NCI-H1930 (cell line): ENCODE measurements around the gene TPP1.

Source experiments
- DNase-seq, 2 experiments: peaks; one replicate each; lab custom pipeline; 2025; lab: John Stamatoyannopoulos, UW

The TPP1 gene

DNA sequence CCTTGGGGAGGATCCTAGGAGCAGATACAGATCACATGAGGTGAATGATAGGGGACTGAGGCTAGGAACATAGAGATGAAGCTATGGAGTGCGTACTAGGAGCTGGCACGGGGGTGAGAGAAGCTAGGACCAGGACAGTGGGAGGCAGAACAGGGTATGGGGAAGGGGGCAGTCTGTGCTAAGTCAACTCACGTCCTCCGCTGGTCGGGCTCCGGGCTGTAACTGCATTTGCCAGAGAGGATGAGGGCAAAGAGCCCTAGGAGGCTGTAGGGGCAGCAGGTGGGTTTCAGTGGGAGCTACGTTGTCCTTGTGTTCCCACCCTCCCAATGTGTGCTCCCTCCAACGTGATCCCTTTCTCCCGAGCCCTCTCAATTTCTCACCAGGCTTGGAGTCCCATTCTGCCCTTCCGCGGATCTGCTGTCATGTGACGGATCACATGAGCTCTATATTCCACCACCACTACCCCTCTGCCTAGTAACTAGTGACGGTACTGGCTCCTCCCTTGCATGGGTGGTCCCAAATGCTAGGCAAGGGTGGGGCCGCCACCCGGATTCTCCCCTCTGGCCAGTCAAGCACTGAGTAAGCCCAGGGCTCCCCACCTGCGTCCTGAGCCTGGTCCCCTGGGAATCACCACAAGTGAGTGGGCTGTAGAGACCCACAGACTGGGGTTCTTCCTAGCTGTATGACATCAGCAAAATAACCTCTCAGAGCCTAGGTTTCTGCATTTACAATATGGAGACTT is at the start of gene TPP1:
TSS of gene TPP1 (minus strand) at position 419 of the 742 bp plus-strand sequence. CDS start at position 397, 22 bp downstream.
- peak; percentile 91 for DNase-seq

DNA sequence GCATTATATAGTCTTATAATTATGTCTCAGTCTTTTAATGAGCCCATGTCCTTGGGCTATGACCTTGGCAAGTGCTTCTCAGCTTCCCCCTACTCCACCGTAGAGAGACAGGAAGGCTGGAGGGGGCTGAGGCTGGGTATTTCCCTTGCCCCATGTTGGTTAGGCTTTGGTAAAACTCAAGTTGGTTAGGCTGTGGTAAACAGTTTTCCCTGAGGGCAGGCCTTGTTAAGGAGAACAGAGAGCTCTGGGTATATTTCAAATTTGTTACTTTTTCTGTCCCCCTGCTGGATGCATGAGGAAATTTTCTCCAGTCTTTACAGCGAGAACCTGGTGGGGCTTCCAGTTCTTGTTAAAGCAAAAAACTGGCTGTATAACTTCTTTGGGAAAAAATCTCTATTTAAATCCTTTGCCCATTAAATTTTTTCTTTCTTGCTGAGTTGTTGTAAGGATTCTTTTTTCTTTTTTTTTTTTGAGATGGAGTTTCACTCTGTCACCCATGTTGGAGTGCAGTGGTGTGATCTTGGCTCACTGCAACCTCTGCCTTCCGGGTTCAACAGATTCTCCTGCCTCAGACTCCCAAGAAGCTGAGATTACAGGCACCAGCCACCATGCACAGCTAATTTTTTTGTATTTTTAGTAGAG is 48.6 kb upstream of the TPP1 start:
- DNase-seq: no peak

DNA sequence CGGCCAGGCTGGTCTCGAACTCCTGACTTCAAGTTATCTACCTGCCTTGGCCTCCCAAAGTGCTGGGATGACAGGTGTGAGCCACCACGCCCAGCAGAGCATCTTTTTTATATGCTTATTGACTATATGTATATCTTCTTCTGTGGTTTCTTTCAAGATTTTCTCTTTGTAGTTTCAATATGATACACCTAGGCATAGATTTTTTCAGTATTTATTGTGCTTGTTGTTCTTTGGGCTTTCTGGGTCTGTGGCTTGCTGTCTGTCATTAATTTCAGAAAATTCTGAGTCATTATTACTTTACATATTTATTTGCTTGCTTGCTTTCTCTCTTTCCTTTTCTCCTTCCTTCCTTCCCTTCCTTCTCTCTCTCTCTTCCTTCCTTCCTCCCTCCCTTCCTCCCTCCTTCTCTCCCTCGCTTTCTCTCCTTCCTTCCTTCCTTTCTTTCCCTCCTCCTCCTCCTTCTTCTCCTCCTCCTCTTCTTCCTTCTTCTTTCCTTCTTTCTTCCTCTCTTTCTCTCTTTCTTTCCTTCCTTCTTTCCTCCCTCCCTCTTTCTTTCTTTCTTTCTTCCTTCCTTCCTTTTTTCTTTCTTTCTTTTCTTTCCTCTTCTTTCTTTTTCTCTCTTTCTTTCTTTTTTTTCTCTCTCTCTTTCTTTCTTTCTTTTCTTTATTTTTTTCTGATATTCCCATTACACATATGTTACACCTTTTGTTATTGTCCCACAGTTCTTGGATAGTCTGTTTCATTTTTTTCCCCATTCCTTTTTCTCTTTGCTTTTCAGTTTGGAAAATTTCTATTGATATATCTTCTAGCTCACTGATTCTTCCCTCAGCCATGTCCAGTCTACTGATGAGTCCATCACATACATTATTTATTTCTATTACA is 47.3 kb upstream of the TPP1 start:
- DNase-seq: no peak

DNA sequence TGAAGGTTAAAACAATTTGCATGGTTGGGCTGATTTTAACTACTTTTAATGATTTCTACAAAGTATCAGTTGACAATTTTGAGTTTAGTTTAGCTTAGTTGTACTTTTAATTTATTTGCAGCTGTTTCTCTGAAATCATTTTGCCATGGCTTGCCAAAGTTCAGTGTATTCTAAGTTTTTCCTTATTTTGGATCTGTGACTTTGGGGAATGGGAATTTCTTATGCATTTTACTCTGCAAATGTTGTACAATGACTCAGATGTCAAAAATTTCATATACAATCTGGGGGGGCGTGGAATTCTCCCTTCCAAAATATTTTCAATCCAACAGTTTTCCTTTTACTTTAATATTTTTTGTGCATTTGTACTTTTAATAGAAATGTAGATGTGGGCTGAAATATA is 45.3 kb upstream of the TPP1 start:
- DNase-seq: no peak

DNA sequence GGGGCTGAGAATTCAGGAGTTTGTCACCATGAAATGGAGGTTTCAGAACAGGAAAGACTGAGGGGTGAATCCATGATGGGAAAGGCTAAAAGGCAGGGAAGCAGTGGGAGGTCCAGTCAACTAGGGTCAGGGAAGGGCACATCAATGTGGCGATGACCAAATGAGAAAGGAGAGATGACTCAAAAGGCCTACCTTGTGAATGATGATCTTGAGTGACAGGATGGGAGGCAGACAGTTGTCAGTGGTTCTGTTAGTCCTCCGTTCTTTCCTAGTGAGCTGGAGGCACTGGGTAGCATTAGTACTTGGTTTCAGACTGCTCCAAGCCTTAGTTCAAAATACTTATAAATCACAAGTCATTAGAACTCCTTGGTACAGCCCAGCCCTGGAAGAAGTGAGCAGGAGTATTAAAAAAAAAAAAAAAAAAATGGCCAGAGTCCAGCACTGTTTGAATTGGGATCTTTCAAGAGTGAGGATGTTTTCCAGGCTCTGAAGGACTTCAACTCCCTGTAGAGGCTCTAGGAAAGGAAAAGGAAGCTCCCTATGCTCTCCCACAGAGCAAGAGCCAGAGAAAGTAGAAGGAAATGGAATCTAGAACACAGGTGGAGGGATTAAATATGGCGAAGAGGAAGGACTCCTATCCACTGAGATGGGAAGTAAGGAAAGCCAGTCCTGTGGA is 44.7 kb upstream of the TPP1 start:
- DNase-seq: no peak

DNA sequence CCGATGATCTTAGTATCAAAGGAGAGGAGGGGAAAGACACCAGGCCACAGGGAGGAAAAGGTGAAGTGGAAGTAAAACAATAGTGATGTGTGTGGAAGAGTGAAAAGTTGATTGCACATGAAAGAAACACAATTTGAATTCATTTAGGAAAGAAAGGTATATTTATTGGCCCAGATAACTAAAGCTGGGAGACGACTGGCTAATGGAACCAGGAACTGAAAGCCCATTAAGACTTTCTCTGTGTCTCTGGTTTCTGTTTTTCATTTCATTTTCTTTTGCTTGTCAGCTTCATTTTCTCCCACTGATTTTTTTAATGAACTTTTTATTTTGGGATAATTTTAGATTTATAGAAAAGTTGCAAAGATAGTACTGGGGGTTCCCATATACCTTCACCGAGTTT is 41.5 kb upstream of the TPP1 start:
- no peak for DNase-seq

DNA sequence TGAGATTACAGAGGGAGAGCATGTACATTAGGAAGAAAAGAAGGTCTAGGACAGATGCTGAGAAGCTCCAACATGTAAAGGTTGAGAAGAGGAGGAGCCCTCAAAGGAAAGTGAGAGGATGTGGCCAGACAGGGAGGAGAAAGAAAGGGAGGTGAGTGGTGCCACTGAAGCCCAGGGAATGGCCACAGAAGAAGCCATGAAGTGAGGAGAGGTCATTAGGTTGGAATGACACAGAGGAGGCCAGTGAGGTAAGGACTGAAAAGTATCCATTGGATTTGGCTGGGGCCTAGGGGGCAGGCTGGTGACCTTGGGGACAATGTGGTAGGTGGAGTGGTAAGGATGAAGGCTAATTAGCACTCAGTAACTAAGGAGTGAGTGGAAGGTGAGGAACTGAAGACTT is 39.4 kb upstream of the TPP1 start:
- no peak for DNase-seq

DNA sequence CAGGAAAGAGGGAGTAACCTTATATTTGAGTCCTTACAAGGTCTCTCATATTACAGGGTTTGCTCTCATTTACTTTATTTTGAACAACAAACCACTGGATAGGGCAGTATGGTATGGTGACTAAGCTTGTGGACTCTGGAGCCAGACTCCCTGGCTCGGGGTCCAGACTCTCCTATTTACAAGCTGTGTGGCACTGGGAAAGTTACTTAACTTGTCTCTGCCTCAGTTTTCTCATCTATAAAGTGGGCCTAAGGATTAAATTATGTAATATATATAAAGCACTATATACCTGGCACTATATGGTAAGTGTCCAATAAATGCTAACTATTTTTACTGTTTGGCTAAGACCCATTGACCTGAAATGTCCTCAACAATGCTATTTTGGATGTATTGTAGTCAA is 38.1 kb upstream of the TPP1 start:
- DNase-seq: no peak

DNA sequence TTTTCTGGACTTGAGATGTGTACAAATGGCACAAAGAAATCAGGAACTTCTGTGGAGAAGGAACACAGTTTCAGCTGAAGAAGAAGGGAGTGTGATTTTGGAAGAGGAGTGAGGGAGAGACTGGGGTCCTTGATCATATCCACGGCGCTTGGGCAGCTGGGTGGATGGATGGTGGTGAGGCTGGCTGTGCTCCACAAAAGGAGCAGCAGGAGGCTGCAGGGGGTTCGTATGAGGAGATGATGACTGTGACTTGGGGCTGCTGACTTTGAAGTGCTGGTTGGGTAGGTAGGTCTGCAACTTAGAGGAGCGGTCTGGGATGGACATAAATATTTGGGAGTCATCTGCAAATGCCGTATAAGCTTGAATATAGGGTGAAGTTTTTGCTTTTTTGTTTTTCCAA is 37.7 kb upstream of the TPP1 start:
- DNase-seq: no peak

DNA sequence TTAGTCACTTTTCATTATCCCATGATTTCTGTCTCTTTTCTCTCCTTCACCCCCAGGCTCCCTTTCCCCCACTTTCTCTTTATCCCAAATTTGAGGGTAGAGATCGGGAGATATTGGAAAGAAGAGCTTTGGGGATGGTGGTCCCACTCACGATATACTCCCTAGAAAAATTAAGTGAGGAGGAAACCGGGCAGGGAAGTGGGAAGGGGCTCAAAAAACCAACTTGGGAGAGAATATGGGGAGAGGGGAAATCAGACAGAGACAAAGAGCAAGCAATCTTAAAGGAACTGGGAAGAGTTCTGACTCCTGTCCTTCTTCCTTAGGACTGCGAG is 37.3 kb upstream of the TPP1 start:
- DNase-seq: no peak

DNA sequence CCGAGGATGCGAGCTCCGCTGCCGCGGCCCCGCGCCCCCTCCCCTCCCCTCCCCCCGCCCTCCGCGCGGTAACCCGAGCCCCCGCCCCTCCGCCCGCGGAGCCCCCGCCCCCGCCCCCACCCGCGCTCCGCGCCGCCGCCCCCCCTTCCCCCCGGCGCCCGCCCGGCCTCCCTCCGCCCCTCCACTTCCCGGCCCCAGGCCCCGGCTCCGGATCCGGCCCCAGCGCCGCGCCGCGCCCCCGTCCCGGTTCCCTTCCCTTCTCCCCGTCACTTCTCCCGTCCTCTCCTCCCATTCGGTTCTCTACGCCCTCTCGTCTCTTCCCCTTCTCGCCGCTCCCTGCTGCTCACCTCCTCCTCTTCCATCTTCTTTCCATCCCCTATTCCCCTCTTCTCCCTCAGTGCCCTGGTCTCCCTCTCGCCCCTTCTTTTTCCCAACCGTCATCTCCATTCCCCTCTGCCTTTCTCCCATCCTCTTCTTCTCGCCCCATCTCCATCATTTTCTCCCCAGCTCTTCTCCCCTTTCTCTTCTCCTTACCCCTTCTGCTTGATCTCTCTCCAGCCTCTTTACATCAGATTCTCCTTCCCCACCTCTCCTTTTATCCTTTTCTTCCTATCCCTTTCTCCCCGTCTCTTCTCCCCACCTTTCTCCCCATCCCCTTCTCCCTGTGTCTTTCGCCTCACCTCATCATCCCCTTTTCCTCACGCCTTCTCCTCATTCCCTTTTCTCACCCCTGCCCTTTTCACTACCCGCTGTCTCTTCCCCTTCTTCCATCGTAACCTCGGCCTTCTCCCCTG is 36.8 kb upstream of the TPP1 start, which contains the start of gene DCHS1:
TSS of gene DCHS1 (minus strand) at position 20 of the 794 bp plus-strand sequence. CDS start 14,196 bp downstream, outside the sequence.
- DNase-seq: peak in 1 of 2 experiments; percentile 54

DNA sequence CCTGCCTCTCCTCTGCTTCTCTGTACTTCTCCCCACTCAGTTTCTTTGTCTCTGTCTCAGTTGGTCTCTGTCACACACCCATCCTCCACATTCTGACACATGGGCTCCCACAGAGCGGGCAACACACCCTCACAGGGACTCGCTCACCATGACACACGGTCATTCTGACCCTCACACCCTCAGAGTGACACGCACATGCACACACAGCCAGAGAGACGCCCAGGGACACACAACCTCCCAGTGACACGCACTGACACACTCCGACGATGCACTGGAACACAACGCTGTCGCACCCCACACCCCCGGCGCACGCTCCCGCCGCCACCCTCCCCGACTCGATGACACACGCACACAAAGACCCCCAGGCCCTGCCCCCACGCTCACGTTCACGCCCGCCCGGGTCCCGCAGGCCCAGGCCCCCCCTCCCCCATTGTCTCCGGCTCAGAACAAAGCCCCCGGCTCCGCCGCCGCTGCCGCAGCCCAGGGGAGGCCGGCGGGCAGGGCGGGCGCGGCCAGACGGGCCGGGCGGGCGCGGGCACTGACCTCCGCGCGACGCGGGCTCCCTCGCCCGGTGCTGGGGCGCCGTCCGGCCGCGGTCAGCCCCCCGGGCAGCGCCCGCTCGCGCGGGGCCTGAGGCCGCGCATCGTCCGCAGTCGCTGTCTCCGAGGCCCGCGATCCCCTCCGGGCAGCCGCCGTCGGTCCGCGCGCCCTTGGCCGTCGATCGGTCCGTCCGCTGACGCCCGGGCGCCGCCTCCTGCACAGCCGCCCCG is 36.0 kb upstream of the TPP1 start:
- DNase-seq: no peak

DNA sequence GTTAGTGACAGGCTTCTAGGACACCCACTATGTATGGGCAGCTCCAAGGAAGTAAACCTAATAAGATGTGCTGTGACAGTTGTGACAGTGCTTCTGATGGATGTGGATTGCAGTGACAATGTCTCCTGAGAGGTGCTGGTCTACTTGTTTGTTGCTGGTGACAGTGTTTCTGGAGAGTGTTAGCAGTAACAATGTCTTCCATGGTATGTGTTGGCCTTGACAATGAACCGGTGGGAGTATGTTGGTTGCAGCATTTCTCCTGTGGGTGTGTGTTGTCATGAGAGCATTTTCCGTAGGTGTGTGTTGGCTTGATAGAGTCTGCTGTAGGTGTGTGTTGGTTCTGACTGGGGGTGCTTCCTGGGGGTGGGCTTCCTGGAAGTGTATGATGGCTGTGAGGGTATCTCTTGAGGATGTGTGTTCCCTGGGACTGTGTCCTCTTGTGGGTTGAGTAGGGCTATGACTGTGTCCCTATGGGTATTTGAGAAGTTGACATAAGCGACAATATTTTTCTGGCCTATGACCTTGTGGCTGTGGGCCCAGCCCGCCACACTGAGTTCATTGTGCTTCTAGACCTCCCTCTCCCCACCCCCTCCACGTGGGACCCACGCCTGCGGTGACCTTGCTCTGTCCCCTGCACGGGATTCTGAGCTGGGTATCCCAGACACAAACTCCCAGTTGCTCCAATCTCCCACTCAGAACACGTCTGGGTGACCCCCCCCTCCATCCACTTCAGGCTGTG is 35.2 kb upstream of the TPP1 start:
- DNase-seq: no peak

DNA sequence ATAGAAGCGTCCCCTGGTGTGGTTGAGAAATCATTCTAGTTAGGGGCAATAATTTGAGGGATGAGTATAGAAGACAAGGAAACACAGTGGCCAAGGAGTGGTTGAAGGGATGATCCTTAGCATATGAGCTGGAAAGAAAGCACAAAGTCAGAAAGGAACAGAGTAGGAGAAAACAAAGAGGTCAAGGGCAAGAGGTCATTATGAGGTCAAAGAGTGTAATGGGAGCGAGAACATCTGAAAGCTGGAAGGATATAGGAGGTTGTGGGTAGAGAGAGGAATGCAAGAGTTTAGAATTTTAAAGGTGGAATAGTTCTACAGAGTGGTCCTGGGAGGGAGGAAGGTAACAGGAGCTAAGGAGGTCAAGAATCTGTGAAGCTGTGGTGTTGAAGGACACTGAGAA is 34.4 kb upstream of the TPP1 start:
- DNase-seq: no peak

DNA sequence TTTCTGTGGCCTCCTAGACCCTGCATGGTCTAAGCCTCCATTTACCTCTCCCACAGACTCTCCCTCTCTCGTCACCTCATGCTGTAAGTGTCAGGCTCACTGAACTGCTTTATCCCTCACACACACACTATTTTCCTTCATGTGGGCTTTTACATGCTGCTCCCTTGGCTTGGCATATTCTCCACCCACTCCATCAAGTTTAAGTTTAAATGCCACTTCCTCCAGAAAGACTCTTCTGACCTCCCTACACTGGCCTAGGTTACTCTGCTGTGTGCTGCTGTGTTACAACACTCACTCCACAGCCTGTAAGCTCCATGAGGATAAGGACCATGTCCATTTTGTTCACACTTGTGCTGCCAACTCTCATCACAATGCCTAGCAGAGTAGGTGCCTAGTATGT is 33.9 kb upstream of the TPP1 start:
- no peak for DNase-seq

DNA sequence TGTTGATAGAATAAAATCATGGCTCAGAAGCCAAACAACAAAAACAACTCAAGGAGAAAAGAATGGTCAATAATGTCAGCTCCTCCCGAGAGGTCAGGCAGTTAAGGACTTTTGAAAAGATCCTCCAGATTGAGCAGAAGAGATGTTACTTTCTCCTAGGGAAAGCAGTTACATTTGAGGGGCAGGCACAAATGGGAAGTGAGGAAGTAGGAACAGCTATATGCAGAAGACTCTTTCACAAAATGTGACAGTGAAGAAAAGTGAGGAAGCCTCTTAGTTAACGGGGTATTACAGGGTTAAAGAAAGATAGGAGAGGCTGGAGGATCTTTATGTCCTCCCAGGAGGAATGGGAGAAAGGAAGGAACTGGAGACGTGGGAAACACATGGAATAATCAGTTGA is 33.0 kb upstream of the TPP1 start:
- DNase-seq: no peak

DNA sequence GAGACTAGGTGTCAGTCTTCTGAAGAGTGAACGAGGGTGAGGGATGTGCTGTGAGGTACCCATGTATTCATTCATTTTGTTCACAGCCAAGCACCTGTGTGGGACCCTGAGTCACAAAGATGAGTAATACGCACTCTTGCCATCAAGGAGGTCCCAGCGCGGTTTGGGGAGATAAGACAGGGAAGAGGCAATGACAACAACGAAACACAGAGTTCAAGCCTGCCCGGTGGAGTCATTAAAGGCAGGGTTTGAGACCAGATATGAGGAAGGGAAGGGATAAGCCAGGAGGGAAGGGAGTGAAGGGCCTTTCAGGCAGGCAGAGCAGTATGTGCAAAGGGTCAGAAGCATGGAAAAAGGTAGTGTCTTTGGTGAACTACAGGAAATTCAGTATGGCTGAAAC is 31.8 kb upstream of the TPP1 start:
- no peak for DNase-seq

DNA sequence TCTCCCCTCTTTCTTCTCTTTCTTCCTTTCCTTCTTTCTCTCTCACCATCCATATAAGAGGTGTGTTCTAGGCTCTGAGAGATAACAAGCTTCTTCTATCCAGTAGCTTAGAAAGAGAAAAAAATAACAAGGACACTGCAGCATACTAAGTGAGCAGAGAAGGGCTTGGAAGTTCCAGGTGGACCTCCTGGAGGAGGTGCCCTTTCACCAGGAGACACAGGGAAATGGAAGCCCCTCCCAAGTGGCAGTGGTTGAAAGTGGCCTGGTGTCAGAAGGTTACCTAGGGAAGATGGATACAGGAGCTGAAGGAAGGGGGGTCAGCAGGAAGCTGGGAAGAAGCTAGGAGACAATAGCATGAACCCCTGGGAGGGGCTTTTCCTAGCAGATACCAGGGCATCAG is 30.9 kb upstream of the TPP1 start:
- no peak for DNase-seq

DNA sequence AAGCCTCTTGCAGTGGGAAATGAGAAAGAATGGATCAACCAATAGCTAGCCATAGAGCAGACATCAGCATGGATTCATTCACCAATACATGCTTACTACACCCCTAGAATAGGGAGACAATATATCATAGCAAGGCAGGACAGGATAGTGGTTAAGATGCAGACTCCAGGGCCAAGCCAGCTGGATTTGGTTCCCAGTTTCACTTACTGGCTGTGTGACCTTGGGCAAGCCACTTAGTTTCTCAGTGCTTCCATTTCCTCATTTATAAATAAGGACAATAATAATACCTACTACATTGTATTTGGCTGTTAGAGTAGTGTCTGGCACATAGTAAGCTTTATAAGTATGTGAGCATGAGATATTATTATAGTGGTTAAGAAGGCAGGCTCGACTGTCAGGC is 29.3 kb upstream of the TPP1 start:
- DNase-seq: no peak

DNA sequence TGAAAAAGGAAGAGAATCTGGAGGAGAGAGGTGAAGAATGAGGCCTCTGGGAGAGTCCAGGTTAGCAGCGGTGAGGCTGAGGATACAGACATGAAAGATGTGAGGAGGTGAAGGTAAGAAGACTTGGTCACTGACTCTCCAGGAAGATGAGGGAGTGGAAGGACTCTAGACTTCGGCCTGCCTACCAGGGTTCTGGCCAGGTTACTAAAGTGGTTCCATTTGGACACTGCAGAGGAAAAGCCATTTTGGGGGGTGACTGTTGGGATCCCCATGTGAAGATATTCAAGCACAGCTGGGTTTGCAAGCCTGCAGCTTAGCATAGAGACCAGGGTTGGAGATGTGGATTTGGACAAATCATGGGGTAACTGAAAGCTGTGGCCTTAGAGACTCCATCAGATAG is 28.6 kb upstream of the TPP1 start:
- no peak for DNase-seq
